ENCODE results near the gene PIERCE2. TPM values are rescaled to one million over a fixed set of nuclear protein-coding genes. Genes with fewer than 3 reads are reported as not detected.

The PIERCE2 gene, protein sequence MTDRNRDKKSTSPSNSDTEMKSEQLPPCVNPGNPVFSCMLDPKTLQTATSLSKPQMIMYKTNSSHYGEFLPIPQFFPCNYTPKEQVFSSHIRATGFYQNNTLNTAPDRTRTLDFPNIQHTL
- 2.0 and 2.7 TPM in 2 replicates for total RNA-seq
- long read RNA-seq, partial matches to known transcripts, result 0 of 3 reads
- long read RNA-seq, other reads (novel, unspliced or antisense), result 2 of 3 reads

DNA sequence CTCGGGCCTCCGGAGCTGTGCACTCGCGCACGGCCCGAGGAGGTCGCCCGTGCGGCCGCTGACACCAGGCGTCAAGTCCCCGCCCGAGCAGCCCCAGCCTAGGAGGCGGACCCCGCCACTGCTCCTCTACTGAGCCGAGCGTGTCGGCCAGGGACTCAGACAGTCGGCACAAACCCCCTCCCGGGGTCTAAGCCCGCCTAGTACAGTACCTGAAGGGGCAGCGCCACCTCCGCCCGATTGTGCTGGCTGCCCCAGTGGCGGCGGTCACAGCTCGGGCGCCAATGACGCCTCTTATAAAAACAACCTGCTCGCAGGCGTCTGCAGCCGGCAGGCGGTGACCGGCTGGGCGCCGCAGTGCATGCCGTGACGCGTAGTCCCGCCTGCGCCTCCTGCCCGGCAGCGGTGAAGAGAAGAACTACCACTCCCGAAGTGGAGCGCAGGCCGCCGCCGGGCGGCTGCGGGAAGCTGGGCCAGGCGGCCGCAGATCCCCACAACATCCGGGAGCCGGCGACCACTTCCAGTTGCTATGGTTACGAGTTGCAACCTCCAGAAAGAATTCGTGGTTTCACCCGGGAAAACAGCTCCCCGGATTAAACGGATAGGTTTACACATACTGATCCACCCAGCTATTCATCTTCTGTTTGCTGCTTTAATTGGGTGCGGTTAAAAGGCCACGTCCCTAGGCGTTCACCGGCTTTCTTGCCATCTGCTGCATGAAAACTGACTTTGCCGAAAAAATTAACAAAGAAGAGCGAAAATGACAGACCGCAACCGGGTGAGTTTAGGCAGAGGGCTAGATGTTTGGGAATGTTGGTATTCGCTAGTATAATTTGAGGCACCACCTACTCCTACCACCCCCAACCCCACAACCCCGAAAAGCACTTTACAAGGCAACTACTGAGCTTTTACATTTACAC, at the start of gene PIERCE2, which contains the start of gene CCPG1:
PIERCE2 (plus strand) TSS at position 484 of the 917 bp plus-strand sequence; CDS start at position 758, 274 bp downstream.
CCPG1 (minus strand) TSS at position 348 of the 917 bp plus-strand sequence. CDS start 18,935 bp downstream, outside the sequence.
- TF ChIP-seq, protein P1, sequence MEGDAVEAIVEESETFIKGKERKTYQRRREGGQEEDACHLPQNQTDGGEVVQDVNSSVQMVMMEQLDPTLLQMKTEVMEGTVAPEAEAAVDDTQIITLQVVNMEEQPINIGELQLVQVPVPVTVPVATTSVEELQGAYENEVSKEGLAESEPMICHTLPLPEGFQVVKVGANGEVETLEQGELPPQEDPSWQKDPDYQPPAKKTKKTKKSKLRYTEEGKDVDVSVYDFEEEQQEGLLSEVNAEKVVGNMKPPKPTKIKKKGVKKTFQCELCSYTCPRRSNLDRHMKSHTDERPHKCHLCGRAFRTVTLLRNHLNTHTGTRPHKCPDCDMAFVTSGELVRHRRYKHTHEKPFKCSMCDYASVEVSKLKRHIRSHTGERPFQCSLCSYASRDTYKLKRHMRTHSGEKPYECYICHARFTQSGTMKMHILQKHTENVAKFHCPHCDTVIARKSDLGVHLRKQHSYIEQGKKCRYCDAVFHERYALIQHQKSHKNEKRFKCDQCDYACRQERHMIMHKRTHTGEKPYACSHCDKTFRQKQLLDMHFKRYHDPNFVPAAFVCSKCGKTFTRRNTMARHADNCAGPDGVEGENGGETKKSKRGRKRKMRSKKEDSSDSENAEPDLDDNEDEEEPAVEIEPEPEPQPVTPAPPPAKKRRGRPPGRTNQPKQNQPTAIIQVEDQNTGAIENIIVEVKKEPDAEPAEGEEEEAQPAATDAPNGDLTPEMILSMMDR (conservative IDR thresholded peaks at IDR 0.05), result peak; percentile 79
- Mint-ChIP-seq H3K9me3 (no peaks in the 10 kb centered on the region), H3K4me3 (peak within 1 kb of the TSS; percentile 95), H3K4me1 (peaks cover 21% of the 10 kb centered on the region), H3K27me3 (ENCODE audit: low read depth) (no peaks in the 10 kb centered on the region), H3K36me3 (ENCODE audit: low read depth) (no peaks in the 10 kb centered on the region), H3K27ac (ENCODE audit: unreplicated experiment) (peak within 1 kb of the TSS; percentile 99)
- peak; percentile 89 for DNase-seq (ENCODE audit: low read depth, low spot score)

DNA sequence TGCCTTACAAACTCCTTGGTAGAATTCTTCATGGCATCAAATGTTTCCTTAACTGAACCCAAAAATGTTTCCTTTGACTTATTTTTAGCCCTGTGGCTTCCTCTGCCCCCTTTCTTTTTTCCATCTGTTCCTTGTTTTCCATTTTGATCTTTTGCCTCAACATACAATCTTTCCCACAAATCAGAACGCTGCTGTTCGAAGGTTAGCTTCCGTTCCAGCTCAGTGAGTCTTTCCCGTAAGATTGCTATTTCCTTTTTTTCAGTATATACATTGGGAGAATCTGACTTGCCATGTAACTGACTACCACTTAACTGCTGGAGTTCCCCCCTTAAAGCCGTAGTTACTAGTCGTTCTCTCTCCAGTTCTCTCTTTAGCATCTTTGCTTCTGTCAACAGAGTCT, 48.0 kb upstream of the PIERCE2 start:
- Mint-ChIP-seq H3K36me3 (ENCODE audit: low read depth) (peaks cover 10% of the 10 kb centered on the region), H3K27me3 (ENCODE audit: low read depth) (no peaks in the 10 kb centered on the region), H3K9me3 (no peaks in the 10 kb centered on the region), H3K4me1 (no peaks in the 10 kb centered on the region), H3K4me3 (no peak overlapping the region), H3K27ac (ENCODE audit: unreplicated experiment) (no peak overlapping the region)
- no peak for DNase-seq (ENCODE audit: low read depth, low spot score)
- TF ChIP-seq, protein P1 (conservative IDR thresholded peaks at IDR 0.05), result no peak

DNA sequence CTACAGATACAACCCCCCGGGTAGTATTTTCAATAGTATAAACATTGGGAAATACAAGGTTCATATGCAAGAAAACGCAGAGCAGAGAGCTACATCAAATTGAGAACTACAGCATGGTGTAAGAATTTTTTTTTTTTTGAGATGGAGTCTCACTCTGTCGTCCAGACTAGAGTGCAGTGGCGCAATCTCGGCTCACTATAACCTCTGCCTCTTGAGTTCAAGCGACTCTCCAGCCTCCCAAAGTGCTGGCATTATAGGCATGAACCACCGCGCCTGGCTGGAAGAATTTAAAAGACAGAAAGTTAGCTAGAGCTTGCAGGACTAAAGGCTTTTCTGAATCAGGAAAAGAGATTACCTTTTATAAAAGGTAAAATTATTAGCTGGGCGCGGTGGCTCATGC, 47.2 kb upstream of the PIERCE2 start:
- no peaks in the 10 kb centered on the region for H3K27me3 Mint-ChIP-seq (ENCODE audit: low read depth)
- peaks cover 10% of the 10 kb centered on the region for H3K36me3 Mint-ChIP-seq (ENCODE audit: low read depth)
- no peak overlapping the region for H3K27ac Mint-ChIP-seq (ENCODE audit: unreplicated experiment)
- no peaks in the 10 kb centered on the region for H3K4me1 Mint-ChIP-seq
- no peaks in the 10 kb centered on the region for H3K9me3 Mint-ChIP-seq
- no peak for DNase-seq (ENCODE audit: low read depth, low spot score)
- no peak overlapping the region for H3K4me3 Mint-ChIP-seq
- TF ChIP-seq, protein P1 (conservative IDR thresholded peaks at IDR 0.05), result no peak

DNA sequence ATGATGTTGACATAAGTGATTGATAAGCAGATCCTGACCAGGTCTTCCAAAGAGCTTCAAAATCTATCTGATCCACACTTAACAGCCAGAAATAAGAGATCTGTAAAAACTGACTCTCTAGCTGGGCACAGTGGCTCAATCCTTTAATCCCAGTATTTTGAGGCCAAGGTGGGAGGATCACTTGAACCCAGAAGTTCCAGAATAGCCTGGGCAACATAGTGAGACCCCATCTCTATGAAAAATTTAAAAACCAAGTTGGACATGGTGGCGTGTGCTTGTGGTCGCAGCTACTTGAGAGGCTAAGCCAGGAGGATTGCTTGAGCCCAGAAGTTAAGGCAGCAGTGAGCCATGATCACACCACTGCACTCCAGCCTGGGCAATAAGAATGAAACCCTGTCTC, 45.7 kb upstream of the PIERCE2 start:
- Mint-ChIP-seq H3K27ac (ENCODE audit: unreplicated experiment) (no peak overlapping the region), H3K4me3 (no peak overlapping the region), H3K4me1 (no peaks in the 10 kb centered on the region), H3K27me3 (ENCODE audit: low read depth) (no peaks in the 10 kb centered on the region), H3K36me3 (ENCODE audit: low read depth) (peaks cover 2% of the 10 kb centered on the region), H3K9me3 (no peaks in the 10 kb centered on the region)
- TF ChIP-seq, protein P1 (conservative IDR thresholded peaks at IDR 0.05), result no peak
- DNase-seq (ENCODE audit: low read depth, low spot score), result no peak

DNA sequence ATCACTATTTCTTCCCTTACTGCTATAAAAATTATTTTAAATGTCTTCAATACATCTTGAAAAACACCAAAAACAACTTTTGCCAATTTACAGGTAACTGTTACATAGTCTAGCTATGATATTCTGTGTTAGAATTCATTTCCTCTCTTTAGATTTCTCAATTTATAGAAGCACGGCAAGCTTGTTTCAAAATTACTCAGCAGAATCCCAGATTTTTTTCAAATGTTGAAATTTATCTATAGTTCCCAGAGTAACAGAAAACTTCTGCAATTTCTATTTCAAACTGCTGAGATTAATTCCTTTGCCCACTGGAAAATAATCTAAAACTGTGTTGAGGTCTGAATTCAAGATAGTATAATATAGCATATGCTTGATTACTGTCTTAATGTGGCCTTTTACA, 41.3 kb upstream of the PIERCE2 start:
- no peak for DNase-seq (ENCODE audit: low read depth, low spot score)
- Mint-ChIP-seq H3K27ac (ENCODE audit: unreplicated experiment) (no peak overlapping the region), H3K4me1 (no peaks in the 10 kb centered on the region), H3K27me3 (ENCODE audit: low read depth) (no peaks in the 10 kb centered on the region), H3K9me3 (no peaks in the 10 kb centered on the region), H3K4me3 (no peak overlapping the region), H3K36me3 (ENCODE audit: low read depth) (no peaks in the 10 kb centered on the region)
- TF ChIP-seq, protein P1 (conservative IDR thresholded peaks at IDR 0.05), result no peak

Data from neural crest cell (in vitro differentiated cells).